WTC11 (cell line): ENCODE data around the gene SOCS7. TPM values are rescaled to one million over a fixed set of nuclear protein-coding genes. Genes with fewer than 3 reads are reported as not detected.
A peak's percentile ranks its signal among the peaks of the same experiment; 100 is the strongest.

Experiments used
- ETV6 ChIP-seq: sonication (generic); formaldehyde crosslinking; IDR thresholded peaks from 2 replicates; pipeline ENCODE4 v1.8.1; 2022; ENCODE audit warnings: mild to moderate bottlenecking, missing genetic modification reagents
- FOXK1 ChIP-seq: sonication (generic); formaldehyde crosslinking; IDR thresholded peaks from 2 replicates; pipeline ENCODE4 v1.8.0; 2022; ENCODE audit warnings: mild to moderate bottlenecking, moderate library complexity, missing genetic modification reagents
- FOXP1 ChIP-seq: sonication (generic); formaldehyde crosslinking; IDR thresholded peaks from 2 replicates; pipeline ENCODE4 v1.8.0; 2022; ENCODE audit warnings: missing genetic modification reagents, mild to moderate bottlenecking, moderate library complexity, borderline replicate concordance
- HMGA2 ChIP-seq: fragments of 250-450 bp; sonication (Bioruptor Pico); IDR thresholded peaks from 2 replicates; pipeline ENCODE4 v1.4.0; 2021; ENCODE audit warnings: mild to moderate bottlenecking, moderate library complexity
- JUN ChIP-seq: sonication (generic); formaldehyde crosslinking; IDR thresholded peaks from 2 replicates; pipeline ENCODE4 v1.8.0; 2023; ENCODE audit warnings: mild to moderate bottlenecking, missing genetic modification reagents
- KAT7 ChIP-seq: sonication (generic); formaldehyde crosslinking; IDR thresholded peaks from 2 replicates; pipeline ENCODE4 v1.8.1; 2023; ENCODE audit warnings: missing genetic modification reagents, mild to moderate bottlenecking, borderline replicate concordance
- PRRX2 ChIP-seq: fragments of 250-450 bp; sonication (Bioruptor Pico); IDR thresholded peaks from 2 replicates; pipeline ENCODE4 v1.8.0; 2021; ENCODE audit warnings: mild to moderate bottlenecking
- SMAD4 ChIP-seq: sonication (generic); formaldehyde crosslinking; IDR thresholded peaks from 2 replicates; pipeline ENCODE4 v1.8.0; 2022; ENCODE audit warnings: mild to moderate bottlenecking, missing genetic modification reagents
- SOX15 ChIP-seq: fragments of 250-450 bp; sonication (Bioruptor Pico); IDR thresholded peaks from 2 replicates; pipeline ENCODE4 v1.9.0; 2021; ENCODE audit warnings: mild to moderate bottlenecking
- TEAD4 ChIP-seq: sonication (generic); formaldehyde crosslinking; IDR thresholded peaks from 2 replicates; pipeline ENCODE4 v1.8.0; 2022; ENCODE audit warnings: mild to moderate bottlenecking, missing genetic modification reagents
- ZNF138 ChIP-seq: sonication (generic); formaldehyde crosslinking; conservative IDR thresholded peaks from 2 replicates; pipeline ENCODE4 v1.8.1; 2022; ENCODE audit warnings: mild to moderate bottlenecking, moderate library complexity, missing genetic modification reagents
- ZNF219 ChIP-seq: sonication (generic); formaldehyde crosslinking; IDR thresholded peaks from 2 replicates; pipeline ENCODE4 v1.8.0; 2023; ENCODE audit warnings: missing genetic modification reagents, mild to moderate bottlenecking, borderline replicate concordance
- ZNF396 ChIP-seq: fragments of 250-450 bp; sonication (Bioruptor Pico); IDR thresholded peaks from 2 replicates; pipeline ENCODE4 v1.8.0; 2021; ENCODE audit warnings: mild to moderate bottlenecking, moderate library complexity, borderline replicate concordance
- ZNF416 ChIP-seq: fragments of 250-450 bp; sonication (Bioruptor Pico); IDR thresholded peaks from 2 replicates; pipeline ENCODE4 v1.9.0; 2021; ENCODE audit warnings: mild to moderate bottlenecking, inconsistent platforms
- ZNF423 ChIP-seq: fragments of 250-450 bp; sonication (Bioruptor Pico); IDR thresholded peaks from 2 replicates; pipeline ENCODE4 v2.1.2; 2022; ENCODE audit warnings: mild to moderate bottlenecking, moderate library complexity
- total RNA-seq: library from RNA; stranded (reverse); gene quantifications from 3 replicates; pipeline ENCODE4 v1.2.3, GENCODE V29; 2021
- TF ChIP-seq, protein P1 (sequence below): sonication (generic); formaldehyde crosslinking; IDR thresholded peaks from 2 replicates; pipeline ENCODE4 v1.8.1; 2022; ENCODE audit warnings: mild to moderate bottlenecking, moderate library complexity, missing genetic modification reagents
- TF ChIP-seq, protein P2 (sequence below): sonication (generic); formaldehyde crosslinking; IDR thresholded peaks from 2 replicates; pipeline ENCODE4 v1.8.1; 2022; ENCODE audit warnings: low read depth, missing genetic modification reagents, borderline replicate concordance
- TF ChIP-seq, protein P3 (sequence below): sonication (generic); formaldehyde crosslinking; IDR thresholded peaks from 2 replicates; pipeline ENCODE4 v1.8.1; 2022; ENCODE audit warnings: missing genetic modification reagents, borderline replicate concordance
- TF ChIP-seq, protein P4 (sequence below): sonication (generic); formaldehyde crosslinking; IDR thresholded peaks from 2 replicates; pipeline ENCODE4 v1.8.0; 2022; ENCODE audit warnings: mild to moderate bottlenecking, missing genetic modification reagents
- TF ChIP-seq, protein P5 (sequence below): sonication (generic); formaldehyde crosslinking; IDR thresholded peaks from 2 replicates; pipeline ENCODE4 v1.8.0; 2022; ENCODE audit warnings: mild to moderate bottlenecking, missing genetic modification reagents
- TF ChIP-seq, protein P6 (sequence below): sonication (generic); formaldehyde crosslinking; IDR thresholded peaks from 2 replicates; pipeline ENCODE4 v1.8.0; 2022; ENCODE audit warnings: mild to moderate bottlenecking, missing genetic modification reagents
- TF ChIP-seq, protein P7 (sequence below): sonication (generic); formaldehyde crosslinking; IDR thresholded peaks from 2 replicates; pipeline ENCODE4 v1.8.0; 2023; ENCODE audit warnings: missing genetic modification reagents, mild to moderate bottlenecking, borderline replicate concordance
- TF ChIP-seq, protein P8 (sequence below): sonication (generic); formaldehyde crosslinking; IDR thresholded peaks from 2 replicates; pipeline ENCODE4 v1.8.1; 2023; ENCODE audit warnings: mild to moderate bottlenecking, missing genetic modification reagents, moderate library complexity
- TF ChIP-seq, protein P9 (sequence below): fragments of 250-450 bp; sonication (Bioruptor Pico); IDR thresholded peaks from 2 replicates; pipeline ENCODE4 v1.9.0; 2021; ENCODE audit warnings: mild to moderate bottlenecking

The SOCS7 gene
- total RNA-seq, 1 experiment from 2014 or later: 33.6 TPM

DNA sequence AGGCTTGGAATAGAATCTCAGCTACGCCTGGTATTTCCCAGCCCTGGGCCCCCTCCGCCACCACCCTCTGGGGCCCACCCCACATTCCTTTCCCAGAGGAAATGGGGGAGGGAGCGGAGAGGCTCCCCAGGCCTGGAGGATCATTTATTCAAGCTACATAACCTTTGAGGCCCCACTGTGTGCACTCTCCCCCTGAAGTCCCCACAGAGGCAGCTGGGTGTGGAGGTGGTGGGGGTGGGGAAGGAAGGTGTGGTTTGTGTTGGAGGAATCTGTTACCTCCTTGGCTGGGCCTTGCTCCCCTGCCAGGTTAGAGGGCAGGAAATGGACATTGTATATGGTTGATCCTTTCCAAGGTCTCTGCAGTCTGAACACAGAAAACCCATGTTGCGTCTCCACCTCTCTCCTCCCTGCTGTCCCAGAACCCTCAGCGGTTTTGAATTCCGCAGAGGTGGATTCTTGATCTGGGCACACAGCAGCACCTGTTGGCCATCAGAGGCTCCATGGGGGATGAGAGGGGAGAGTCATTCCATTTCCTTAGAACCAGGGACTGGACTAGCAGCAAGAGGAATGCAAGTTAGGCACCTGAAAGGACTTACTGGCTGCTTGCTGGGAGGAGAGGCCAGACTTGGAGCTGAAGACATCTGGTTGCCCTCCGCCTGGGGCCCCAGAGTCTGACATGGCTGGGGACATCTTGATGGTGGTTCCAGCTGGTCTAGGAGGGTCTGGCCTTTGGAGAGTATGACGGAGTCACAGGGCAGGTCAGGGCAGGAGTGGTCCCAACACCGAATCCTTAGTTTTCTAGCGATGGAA is 99.6 kb downstream of the SOCS7 start (continued):
- TF ChIP-seq, protein P1, sequence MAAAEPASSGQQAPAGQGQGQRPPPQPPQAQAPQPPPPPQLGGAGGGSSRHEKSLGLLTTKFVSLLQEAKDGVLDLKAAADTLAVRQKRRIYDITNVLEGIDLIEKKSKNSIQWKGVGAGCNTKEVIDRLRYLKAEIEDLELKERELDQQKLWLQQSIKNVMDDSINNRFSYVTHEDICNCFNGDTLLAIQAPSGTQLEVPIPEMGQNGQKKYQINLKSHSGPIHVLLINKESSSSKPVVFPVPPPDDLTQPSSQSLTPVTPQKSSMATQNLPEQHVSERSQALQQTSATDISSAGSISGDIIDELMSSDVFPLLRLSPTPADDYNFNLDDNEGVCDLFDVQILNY (CRISPR knock-in tag): 0 out of 2 replicates have a peak, but pooled peaks have one; percentile 43
- TF ChIP-seq PRRX2 (CRISPR knock-in tag): no peak
- no peak for TF ChIP-seq FOXK1 (CRISPR knock-in tag)
- TF ChIP-seq HMGA2: no peak
- peak; percentile 95; the same call in 1 of the 2 replicates for TF ChIP-seq ETV6
- TF ChIP-seq, protein P2, sequence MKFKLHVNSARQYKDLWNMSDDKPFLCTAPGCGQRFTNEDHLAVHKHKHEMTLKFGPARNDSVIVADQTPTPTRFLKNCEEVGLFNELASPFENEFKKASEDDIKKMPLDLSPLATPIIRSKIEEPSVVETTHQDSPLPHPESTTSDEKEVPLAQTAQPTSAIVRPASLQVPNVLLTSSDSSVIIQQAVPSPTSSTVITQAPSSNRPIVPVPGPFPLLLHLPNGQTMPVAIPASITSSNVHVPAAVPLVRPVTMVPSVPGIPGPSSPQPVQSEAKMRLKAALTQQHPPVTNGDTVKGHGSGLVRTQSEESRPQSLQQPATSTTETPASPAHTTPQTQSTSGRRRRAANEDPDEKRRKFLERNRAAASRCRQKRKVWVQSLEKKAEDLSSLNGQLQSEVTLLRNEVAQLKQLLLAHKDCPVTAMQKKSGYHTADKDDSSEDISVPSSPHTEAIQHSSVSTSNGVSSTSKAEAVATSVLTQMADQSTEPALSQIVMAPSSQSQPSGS: no peak
- TF ChIP-seq, protein P3, sequence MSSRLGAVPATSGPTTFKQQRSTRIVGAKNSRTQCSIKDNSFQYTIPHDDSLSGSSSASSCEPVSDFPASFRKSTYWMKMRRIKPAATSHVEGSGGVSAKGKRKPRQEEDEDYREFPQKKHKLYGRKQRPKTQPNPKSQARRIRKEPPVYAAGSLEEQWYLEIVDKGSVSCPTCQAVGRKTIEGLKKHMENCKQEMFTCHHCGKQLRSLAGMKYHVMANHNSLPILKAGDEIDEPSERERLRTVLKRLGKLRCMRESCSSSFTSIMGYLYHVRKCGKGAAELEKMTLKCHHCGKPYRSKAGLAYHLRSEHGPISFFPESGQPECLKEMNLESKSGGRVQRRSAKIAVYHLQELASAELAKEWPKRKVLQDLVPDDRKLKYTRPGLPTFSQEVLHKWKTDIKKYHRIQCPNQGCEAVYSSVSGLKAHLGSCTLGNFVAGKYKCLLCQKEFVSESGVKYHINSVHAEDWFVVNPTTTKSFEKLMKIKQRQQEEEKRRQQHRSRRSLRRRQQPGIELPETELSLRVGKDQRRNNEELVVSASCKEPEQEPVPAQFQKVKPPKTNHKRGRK: no peak
- TF ChIP-seq SOX15 (CRISPR knock-in tag): no peak
- no peak for TF ChIP-seq ZNF219 (CRISPR knock-in tag)
- no peak for TF ChIP-seq ZNF138 (CRISPR knock-in tag)
- no peak for TF ChIP-seq ZNF396 (CRISPR knock-in tag)
- TF ChIP-seq, protein P4, sequence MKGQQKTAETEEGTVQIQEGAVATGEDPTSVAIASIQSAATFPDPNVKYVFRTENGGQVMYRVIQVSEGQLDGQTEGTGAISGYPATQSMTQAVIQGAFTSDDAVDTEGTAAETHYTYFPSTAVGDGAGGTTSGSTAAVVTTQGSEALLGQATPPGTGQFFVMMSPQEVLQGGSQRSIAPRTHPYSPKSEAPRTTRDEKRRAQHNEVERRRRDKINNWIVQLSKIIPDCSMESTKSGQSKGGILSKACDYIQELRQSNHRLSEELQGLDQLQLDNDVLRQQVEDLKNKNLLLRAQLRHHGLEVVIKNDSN (CRISPR knock-in tag): no peak
- no peak for TF ChIP-seq ZNF416 (CRISPR knock-in tag)
- no peak; the same call in 1 of the 2 replicates for TF ChIP-seq JUN
- peak; percentile 78; the same call in 1 of the 2 replicates for TF ChIP-seq ZNF423 (CRISPR knock-in tag)
- TF ChIP-seq, protein P5, sequence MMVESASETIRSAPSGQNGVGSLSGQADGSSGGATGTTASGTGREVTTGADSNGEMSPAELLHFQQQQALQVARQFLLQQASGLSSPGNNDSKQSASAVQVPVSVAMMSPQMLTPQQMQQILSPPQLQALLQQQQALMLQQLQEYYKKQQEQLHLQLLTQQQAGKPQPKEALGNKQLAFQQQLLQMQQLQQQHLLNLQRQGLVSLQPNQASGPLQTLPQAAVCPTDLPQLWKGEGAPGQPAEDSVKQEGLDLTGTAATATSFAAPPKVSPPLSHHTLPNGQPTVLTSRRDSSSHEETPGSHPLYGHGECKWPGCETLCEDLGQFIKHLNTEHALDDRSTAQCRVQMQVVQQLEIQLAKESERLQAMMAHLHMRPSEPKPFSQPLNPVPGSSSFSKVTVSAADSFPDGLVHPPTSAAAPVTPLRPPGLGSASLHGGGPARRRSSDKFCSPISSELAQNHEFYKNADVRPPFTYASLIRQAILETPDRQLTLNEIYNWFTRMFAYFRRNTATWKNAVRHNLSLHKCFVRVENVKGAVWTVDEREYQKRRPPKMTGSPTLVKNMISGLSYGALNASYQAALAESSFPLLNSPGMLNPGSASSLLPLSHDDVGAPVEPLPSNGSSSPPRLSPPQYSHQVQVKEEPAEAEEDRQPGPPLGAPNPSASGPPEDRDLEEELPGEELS: no peak
- TF ChIP-seq TEAD4 (CRISPR knock-in tag): peak; percentile 91; the same call in 1 of the 2 replicates
- TF ChIP-seq SMAD4 (CRISPR knock-in tag): no peak
- TF ChIP-seq, protein P6, sequence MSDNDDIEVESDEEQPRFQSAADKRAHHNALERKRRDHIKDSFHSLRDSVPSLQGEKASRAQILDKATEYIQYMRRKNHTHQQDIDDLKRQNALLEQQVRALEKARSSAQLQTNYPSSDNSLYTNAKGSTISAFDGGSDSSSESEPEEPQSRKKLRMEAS (CRISPR knock-in tag): peak; percentile 66; the same call in 1 of the 2 replicates
- TF ChIP-seq, protein P7, sequence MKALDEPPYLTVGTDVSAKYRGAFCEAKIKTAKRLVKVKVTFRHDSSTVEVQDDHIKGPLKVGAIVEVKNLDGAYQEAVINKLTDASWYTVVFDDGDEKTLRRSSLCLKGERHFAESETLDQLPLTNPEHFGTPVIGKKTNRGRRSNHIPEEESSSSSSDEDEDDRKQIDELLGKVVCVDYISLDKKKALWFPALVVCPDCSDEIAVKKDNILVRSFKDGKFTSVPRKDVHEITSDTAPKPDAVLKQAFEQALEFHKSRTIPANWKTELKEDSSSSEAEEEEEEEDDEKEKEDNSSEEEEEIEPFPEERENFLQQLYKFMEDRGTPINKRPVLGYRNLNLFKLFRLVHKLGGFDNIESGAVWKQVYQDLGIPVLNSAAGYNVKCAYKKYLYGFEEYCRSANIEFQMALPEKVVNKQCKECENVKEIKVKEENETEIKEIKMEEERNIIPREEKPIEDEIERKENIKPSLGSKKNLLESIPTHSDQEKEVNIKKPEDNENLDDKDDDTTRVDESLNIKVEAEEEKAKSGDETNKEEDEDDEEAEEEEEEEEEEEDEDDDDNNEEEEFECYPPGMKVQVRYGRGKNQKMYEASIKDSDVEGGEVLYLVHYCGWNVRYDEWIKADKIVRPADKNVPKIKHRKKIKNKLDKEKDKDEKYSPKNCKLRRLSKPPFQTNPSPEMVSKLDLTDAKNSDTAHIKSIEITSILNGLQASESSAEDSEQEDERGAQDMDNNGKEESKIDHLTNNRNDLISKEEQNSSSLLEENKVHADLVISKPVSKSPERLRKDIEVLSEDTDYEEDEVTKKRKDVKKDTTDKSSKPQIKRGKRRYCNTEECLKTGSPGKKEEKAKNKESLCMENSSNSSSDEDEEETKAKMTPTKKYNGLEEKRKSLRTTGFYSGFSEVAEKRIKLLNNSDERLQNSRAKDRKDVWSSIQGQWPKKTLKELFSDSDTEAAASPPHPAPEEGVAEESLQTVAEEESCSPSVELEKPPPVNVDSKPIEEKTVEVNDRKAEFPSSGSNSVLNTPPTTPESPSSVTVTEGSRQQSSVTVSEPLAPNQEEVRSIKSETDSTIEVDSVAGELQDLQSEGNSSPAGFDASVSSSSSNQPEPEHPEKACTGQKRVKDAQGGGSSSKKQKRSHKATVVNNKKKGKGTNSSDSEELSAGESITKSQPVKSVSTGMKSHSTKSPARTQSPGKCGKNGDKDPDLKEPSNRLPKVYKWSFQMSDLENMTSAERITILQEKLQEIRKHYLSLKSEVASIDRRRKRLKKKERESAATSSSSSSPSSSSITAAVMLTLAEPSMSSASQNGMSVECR (CRISPR knock-in tag): no peak; the same call in 1 of the 2 replicates
- TF ChIP-seq, protein P8, sequence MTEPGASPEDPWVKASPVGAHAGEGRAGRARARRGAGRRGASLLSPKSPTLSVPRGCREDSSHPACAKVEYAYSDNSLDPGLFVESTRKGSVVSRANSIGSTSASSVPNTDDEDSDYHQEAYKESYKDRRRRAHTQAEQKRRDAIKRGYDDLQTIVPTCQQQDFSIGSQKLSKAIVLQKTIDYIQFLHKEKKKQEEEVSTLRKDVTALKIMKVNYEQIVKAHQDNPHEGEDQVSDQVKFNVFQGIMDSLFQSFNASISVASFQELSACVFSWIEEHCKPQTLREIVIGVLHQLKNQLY (CRISPR knock-in tag): no peak
- TF ChIP-seq, protein P9, sequence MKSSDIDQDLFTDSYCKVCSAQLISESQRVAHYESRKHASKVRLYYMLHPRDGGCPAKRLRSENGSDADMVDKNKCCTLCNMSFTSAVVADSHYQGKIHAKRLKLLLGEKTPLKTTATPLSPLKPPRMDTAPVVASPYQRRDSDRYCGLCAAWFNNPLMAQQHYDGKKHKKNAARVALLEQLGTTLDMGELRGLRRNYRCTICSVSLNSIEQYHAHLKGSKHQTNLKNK (CRISPR knock-in tag): no peak
- no peak for TF ChIP-seq FOXP1 (CRISPR knock-in tag)
- TF ChIP-seq KAT7: no peak
